BE2C (cell line): Measurements from ENCODE around the gene PRR20A.
"Not testable (repeated sequence)": the region's sequence is repeated elsewhere in the genome, so short reads cannot be mapped to it uniquely, and the experiment has no call there.

Source experiments
- DNase-seq: peaks from one replicate; pipeline ENCODE4 v3.0.0-alpha.2; 2020
- H3K27me3 ChIP-seq: fragments of 250-450 bp; sonication (Bioruptor Pico); 2 replicates; pipeline ENCODE4 v1.5.1; 2020; ENCODE audit warnings: mild to moderate bottlenecking
- H3K36me3 ChIP-seq: fragments of 250-450 bp; sonication (Bioruptor Pico); 2 replicates; pipeline ENCODE4 v1.5.1; 2020; ENCODE audit warnings: mild to moderate bottlenecking
- H3K4me1 ChIP-seq: fragments of 250-450 bp; sonication (Bioruptor Pico); 2 replicates; pipeline ENCODE4 v1.5.1; 2020
- H3K4me3 ChIP-seq: 2 replicates; pipeline ENCODE4 v1.5.1; 2011; ENCODE audit warnings: low read depth, low read length
- H3K9me3 ChIP-seq: fragments of 250-450 bp; sonication (Bioruptor Pico); 2 replicates; pipeline ENCODE4 v1.5.1; 2020
- CTCF ChIP-seq: IDR thresholded peaks from 2 replicates; pipeline ENCODE4 v1.5.1; 2012; ENCODE audit warnings: mild to moderate bottlenecking, low read depth, low read length

PRR20A gene

DNA sequence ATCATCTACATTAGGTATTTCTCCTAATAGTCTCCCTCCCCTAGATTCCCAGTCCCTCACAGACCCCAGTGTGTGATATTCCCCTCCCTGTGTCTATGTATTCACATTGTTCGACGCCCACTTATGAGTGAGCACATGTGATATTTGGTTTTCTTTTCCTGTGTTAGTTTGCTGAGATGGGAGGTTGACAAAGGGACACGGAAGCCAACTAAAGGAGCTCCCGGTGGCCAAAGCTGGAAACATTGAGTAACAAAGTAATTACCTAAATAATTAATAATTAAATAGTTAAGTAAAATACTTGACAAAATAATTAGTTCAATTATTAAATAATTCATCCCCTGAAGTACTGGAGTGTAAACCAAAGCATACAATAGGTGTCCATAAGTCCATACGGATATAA, 1.7 kb upstream of the PRR20A start:
- DNase-seq: no peak
- TF ChIP-seq CTCF: no peak
- H3K4me1 ChIP-seq: no peaks in the 10 kb centered on the region
- no peak overlapping the region for H3K4me3 ChIP-seq
- H3K27me3 ChIP-seq: no peaks in the 10 kb centered on the region
- no peaks in the 10 kb centered on the region for H3K9me3 ChIP-seq
- no peaks in the 10 kb centered on the region for H3K36me3 ChIP-seq

DNA sequence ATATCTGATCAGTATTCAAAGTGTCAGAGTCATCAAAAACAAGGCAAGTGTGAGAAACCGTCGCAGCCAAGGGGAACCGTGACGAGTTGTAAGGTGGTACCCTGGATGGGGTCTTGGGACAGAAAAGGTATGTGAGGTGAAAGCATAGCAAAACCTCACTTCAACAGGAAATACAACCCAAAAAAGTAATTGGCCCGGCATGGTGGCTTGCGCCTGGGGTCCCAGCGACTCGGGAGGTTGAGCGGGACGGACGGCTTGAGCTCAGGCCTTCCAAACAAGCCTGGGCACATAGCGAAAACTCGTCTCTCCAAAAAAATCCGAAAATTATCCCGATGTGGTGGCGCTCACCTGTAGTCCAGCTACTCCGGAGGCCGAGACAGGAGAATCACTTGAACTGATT, 937 bp upstream of the PRR20A start:
- H3K4me1 ChIP-seq, H3K36me3 ChIP-seq, DNase-seq, H3K27me3 ChIP-seq, H3K9me3 ChIP-seq, H3K4me3 ChIP-seq: not testable (repeated sequence)

DNA sequence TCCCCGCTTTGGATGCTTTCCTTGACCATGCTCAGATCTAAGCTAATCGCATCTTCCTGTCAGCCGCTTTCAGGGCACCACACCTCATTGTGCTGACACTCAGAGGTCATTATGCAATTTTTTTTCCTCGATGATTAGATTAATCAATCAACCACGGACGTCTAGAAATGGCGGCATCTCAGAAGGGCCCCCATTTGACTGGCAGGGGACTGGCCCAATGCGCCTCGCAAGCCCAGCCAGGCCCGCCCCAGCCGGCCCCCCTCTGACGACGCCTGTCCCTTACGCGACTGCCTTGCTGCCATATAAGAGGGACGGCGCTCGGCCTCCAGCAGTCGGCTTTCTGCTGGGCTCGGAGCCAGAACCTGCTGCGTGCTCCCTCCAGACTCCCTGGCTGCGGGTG, 6.5 kb downstream of the PRR20A start, which contains the start of gene PRR20B:
Gene PRR20B, plus strand, starts transcription at position 301 of the 400 bp plus-strand sequence. CDS start 387 bp downstream, outside the sequence.
- not testable (repeated sequence) for DNase-seq, H3K4me3 ChIP-seq, H3K36me3 ChIP-seq, H3K9me3 ChIP-seq, H3K4me1 ChIP-seq, H3K27me3 ChIP-seq

GRCh38 chr13:57148106-57148505, 7.4 kb downstream of the PRR20A start:
- H3K4me3 ChIP-seq, H3K4me1 ChIP-seq, H3K9me3 ChIP-seq, H3K27me3 ChIP-seq, H3K36me3 ChIP-seq, DNase-seq: not testable (repeated sequence)

GRCh38 chr13:57153761-57154160, 13.0 kb downstream of the PRR20A start, which contains the start of gene PRR20C:
PRR20C (plus strand) TSS chr13:57154061; CDS start chr13:57154448, 387 bp downstream.
- not testable (repeated sequence) for H3K9me3 ChIP-seq, H3K4me3 ChIP-seq, H3K36me3 ChIP-seq, H3K27me3 ChIP-seq, H3K4me1 ChIP-seq, DNase-seq

DNA sequence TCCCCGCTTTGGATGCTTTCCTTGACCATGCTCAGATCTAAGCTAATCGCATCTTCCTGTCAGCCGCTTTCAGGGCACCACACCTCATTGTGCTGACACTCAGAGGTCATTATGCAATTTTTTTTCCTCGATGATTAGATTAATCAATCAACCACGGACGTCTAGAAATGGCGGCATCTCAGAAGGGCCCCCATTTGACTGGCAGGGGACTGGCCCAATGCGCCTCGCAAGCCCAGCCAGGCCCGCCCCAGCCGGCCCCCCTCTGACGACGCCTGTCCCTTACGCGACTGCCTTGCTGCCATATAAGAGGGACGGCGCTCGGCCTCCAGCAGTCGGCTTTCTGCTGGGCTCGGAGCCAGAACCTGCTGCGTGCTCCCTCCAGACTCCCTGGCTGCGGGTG, 19.6 kb downstream of the PRR20A start, which contains the start of gene PRR20D:
Gene PRR20D, plus strand, starts transcription at position 301 of the 400 bp plus-strand sequence. CDS start 387 bp downstream, outside the sequence.
- not testable (repeated sequence) for H3K27me3 ChIP-seq, H3K4me1 ChIP-seq, H3K36me3 ChIP-seq, H3K4me3 ChIP-seq, DNase-seq, H3K9me3 ChIP-seq

- not testable (repeated sequence) for H3K9me3 ChIP-seq, H3K4me1 ChIP-seq, H3K27me3 ChIP-seq, DNase-seq, H3K36me3 ChIP-seq, H3K4me3 ChIP-seq
Measured at GRCh38 chr13:57166897-57167296, 26.2 kb downstream of the PRR20A start, which contains the start of gene PRR20E. PRR20E (plus strand) TSS chr13:57167197; CDS start chr13:57167584, 387 bp downstream.

GRCh38 chr13:57191667-57192066, 50.9 kb downstream of the PRR20A start:
- H3K4me3 ChIP-seq: no peak overlapping the region
- no peak for DNase-seq
- H3K9me3 ChIP-seq: no peaks in the 10 kb centered on the region
- TF ChIP-seq CTCF: no peak
- no peaks in the 10 kb centered on the region for H3K4me1 ChIP-seq
- H3K27me3 ChIP-seq: no peaks in the 10 kb centered on the region; the same call in 1 of the 2 replicates
- no peaks in the 10 kb centered on the region for H3K36me3 ChIP-seq
